ENCODE data around the gene DNAJC1. TPM values are rescaled to one million over a fixed set of nuclear protein-coding genes. Genes with fewer than 3 reads are reported as not detected.
"Not testable (repeated sequence)": the region's sequence is repeated elsewhere in the genome, so short reads cannot be mapped to it uniquely, and the experiment has no call there.

The DNAJC1 gene
- 10 to 100 TPM; 22.3 to 23.0 TPM for total RNA-seq

GRCh38 chr10:22003177-22003963 lies at the start of gene DNAJC1:
DNAJC1 (minus strand) TSS chr10:22003730; CDS start chr10:22003434, 296 bp downstream.
- H3K9me3 Mint-ChIP-seq, result peaks cover 2% of the 10 kb centered on the region
- ATAC-seq (ENCODE audit: low read depth), result peak; percentile 94
- H3K36me3 Mint-ChIP-seq, result peaks cover 5% of the 10 kb centered on the region
- peaks cover 12% of the 10 kb centered on the region for H3K27me3 Mint-ChIP-seq
- peak within 1 kb of the TSS; percentile 97 for H3K27ac Mint-ChIP-seq
- H3K4me1 Mint-ChIP-seq, result peaks cover 27% of the 10 kb centered on the region
- H3K4me3 Mint-ChIP-seq, result peak within 1 kb of the TSS; percentile 98
- peak; percentile 99 for DNase-seq
- POLR2A ChIA-PET, result interaction anchor here (0.5 to 2.6 kb wide), 15 partner anchors 10 to 1323 kb away, joined by 3 to 14 read pairs (median 4); partner anchors contain the start of gene COMMD3

DNA sequence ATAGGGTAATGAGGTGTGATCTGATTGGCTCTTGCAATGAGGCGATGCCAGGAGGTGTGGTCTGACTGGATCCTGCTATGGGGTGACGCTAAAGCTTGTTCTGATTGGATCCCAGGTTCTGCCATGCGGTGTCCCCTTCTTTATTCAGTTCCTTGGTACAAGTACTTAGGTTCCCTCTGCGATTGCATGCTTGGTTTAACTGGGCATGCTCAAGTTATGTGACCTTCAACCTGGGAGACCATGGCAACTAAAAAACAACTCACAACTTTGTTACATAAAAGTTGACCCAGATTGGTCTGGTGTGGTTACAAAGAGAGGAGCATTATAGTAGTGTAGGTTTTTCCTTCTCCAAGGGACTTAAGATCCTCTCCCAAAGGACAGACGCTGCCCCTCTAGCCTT lies 49.5 kb upstream of the DNAJC1 start:
- no peak for DNase-seq
- H3K27ac Mint-ChIP-seq, result no peak overlapping the region

DNA sequence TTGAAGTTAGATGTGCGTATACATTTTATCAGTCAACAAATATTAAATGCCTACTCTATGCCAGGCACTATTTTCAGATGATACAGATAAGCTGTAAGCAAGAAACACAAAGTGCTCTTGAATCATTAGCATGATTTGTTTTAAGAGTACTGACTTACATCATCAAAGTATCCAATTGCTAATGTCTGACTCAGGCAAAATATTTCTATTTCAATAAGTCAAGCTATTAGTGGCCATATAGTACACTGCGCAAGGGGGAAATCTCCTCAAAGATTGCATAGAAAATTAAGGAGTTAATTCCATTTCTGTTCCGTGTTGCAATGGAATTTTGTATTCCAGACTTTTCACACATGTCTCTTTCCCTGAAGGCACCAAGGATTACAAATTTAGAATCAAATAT lies 46.1 kb upstream of the DNAJC1 start:
- H3K36me3 Mint-ChIP-seq, result no peaks in the 10 kb centered on the region
- DNase-seq (no peak), ATAC-seq (ENCODE audit: low read depth) (no peak)
- POLR2A ChIA-PET, result no interaction called here
- no peaks in the 10 kb centered on the region for H3K9me3 Mint-ChIP-seq
- no peaks in the 10 kb centered on the region for H3K27me3 Mint-ChIP-seq
- no peaks in the 10 kb centered on the region for H3K4me1 Mint-ChIP-seq
- no peak overlapping the region for H3K4me3 Mint-ChIP-seq
- no peak overlapping the region for H3K27ac Mint-ChIP-seq

More for the DNA sequence above, 49.5 kb upstream of the DNAJC1 start:
- Mint-ChIP-seq H3K36me3 (no peaks in the 10 kb centered on the region), H3K27me3 (no peaks in the 10 kb centered on the region), H3K9me3 (peaks cover 5% of the 10 kb centered on the region), H3K4me3 (no peak overlapping the region), H3K4me1 (no peaks in the 10 kb centered on the region)
- ATAC-seq (ENCODE audit: low read depth), result no peak
- POLR2A ChIA-PET, result no interaction called here

DNA sequence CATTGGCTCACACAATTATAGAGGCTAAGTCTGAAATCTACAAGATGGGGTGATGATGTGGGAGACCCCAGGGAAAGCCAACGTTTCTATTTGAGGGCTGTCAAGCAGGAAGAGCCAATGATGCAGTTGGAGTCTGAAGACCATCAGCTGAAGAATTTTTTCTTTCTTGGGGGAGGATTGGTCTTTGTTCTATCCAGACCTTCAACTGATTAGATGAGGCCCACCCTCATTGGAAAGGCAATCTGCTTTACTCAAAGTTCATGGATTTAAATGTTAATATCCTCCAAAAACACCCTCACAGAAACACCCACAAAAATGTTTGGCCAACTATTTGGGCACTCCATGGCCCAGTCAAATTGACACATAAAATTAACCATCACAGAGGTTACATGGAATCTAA lies 44.3 kb upstream of the DNAJC1 start:
- no peak overlapping the region for H3K27ac Mint-ChIP-seq
- DNase-seq (no peak), ATAC-seq (ENCODE audit: low read depth) (no peak)
- H3K9me3 Mint-ChIP-seq, result no peaks in the 10 kb centered on the region
- H3K4me3 Mint-ChIP-seq, result no peak overlapping the region
- no peaks in the 10 kb centered on the region for H3K36me3 Mint-ChIP-seq
- POLR2A ChIA-PET, result no interaction called here
- peaks cover 4% of the 10 kb centered on the region for H3K27me3 Mint-ChIP-seq
- H3K4me1 Mint-ChIP-seq, result no peaks in the 10 kb centered on the region

DNA sequence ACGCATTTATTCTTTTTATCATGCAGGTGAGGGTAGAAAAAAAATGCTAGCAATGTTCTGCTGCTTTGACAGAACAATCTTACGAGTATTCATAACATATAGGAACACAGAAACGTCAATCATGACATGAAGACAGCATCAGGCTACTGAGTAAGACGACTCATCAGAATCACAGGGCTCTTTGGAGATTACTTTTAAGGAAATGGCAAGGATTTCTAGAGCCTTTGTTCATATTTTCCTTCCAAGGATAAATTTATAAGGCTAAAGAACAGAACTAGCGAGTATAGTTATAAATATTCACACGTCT lies 39.8 kb upstream of the DNAJC1 start:
- no peak overlapping the region for H3K27ac Mint-ChIP-seq
- H3K4me3 Mint-ChIP-seq, result no peak overlapping the region
- POLR2A ChIA-PET, result no interaction called here
- no peaks in the 10 kb centered on the region for H3K36me3 Mint-ChIP-seq
- ATAC-seq (ENCODE audit: low read depth) (no peak), DNase-seq (no peak)
- H3K4me1 Mint-ChIP-seq, result peaks cover 4% of the 10 kb centered on the region
- H3K9me3 Mint-ChIP-seq, result no peaks in the 10 kb centered on the region
- H3K27me3 Mint-ChIP-seq, result peaks cover 9% of the 10 kb centered on the region

- ATAC-seq (ENCODE audit: low read depth) (no peak), DNase-seq (no peak)
- POLR2A ChIA-PET, result no interaction called here
- H3K36me3 Mint-ChIP-seq, result no peaks in the 10 kb centered on the region
- H3K9me3 Mint-ChIP-seq, result no peaks in the 10 kb centered on the region
- H3K4me1 Mint-ChIP-seq, result peaks cover 4% of the 10 kb centered on the region
- H3K27ac Mint-ChIP-seq, result no peak overlapping the region
- no peak overlapping the region for H3K4me3 Mint-ChIP-seq
- H3K27me3 Mint-ChIP-seq, result peaks cover 9% of the 10 kb centered on the region
These were observed 39.2 kb upstream of the DNAJC1 start for GRCh38 chr10:22042557-22043326.

GRCh38 chr10:22034333-22034732 lies 30.8 kb upstream of the DNAJC1 start:
- H3K4me1 Mint-ChIP-seq, result no peaks in the 10 kb centered on the region
- peaks cover 7% of the 10 kb centered on the region for H3K9me3 Mint-ChIP-seq
- ATAC-seq (ENCODE audit: low read depth) (no peak), DNase-seq (no peak)
- H3K27ac Mint-ChIP-seq, result no peak overlapping the region
- POLR2A ChIA-PET, result no interaction called here
- no peaks in the 10 kb centered on the region for H3K36me3 Mint-ChIP-seq
- peaks cover 12% of the 10 kb centered on the region for H3K27me3 Mint-ChIP-seq
- no peak overlapping the region for H3K4me3 Mint-ChIP-seq

GRCh38 chr10:22032268-22032667 lies 28.7 kb upstream of the DNAJC1 start:
- H3K36me3 Mint-ChIP-seq; ATAC-seq (ENCODE audit: low read depth); DNase-seq; H3K9me3 Mint-ChIP-seq; POLR2A ChIA-PET; H3K4me1 Mint-ChIP-seq; H3K27ac Mint-ChIP-seq; H3K4me3 Mint-ChIP-seq: not testable (repeated sequence)
- H3K27me3 Mint-ChIP-seq, result peaks cover 10% of the 10 kb centered on the region

DNA sequence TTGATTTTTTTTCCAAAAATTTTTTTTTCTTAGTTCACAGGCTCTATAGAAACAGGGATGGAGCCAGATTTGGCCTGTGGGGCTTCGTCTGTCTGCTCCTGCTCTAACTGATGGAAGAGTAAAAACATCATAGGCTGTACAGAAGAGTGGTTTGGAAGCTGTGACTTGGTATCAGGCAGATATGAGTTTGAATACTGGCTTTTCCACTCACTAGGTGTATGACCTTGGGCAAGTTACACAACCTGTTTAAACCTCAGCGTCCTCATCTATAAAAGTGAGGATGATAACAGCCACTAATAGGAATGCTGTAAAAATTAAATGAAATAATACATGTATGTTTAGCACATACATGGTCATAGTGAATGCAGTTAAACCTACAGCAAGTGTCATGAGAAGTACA lies 26.9 kb upstream of the DNAJC1 start:
- Mint-ChIP-seq H3K27ac (no peak overlapping the region), H3K36me3 (no peaks in the 10 kb centered on the region), H3K4me1 (no peaks in the 10 kb centered on the region), H3K27me3 (peaks cover 8% of the 10 kb centered on the region), H3K4me3 (no peak overlapping the region), H3K9me3 (peaks cover 4% of the 10 kb centered on the region)
- ATAC-seq (ENCODE audit: low read depth) (no peak), DNase-seq (no peak)
- POLR2A ChIA-PET, result no interaction called here

DNA sequence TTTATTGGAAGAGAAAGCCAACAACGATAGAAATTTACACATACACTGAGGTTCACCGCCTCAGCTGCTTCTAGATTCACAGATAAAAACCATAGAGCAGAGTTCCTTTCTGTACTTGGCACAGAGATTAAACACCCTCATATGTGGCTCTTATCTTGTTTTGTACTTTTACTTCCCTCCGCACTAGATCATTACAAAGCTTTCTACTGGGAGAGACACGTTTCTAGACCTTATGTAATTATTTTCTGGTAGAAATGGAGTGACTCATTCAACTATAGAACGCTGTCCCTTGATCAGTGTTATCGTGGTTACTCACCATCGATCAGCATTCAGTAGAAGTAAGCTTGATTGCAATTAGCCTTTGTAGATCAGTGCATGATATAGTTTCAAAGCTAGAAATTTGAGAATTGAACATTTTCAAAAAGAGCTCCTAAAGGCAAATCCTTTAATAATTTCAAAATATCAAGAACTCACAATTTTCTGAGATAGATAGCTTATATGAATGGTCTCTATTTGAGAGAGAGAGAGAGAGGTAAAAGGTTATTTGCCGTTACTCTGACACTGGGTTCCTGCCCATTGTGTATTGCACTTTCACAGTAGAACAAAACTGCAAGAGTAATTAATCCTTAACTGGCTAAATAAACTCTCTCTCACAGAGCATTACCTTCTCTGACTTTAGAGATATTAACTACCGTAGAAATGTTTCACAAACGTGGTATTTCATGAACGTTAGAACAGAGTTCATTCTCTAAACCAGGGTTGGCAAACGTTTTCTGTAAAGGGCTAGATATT lies 26.1 kb upstream of the DNAJC1 start:
- Mint-ChIP-seq H3K4me3 (no peak overlapping the region), H3K36me3 (no peaks in the 10 kb centered on the region), H3K9me3 (peaks cover 2% of the 10 kb centered on the region), H3K27ac (no peak overlapping the region), H3K4me1 (no peaks in the 10 kb centered on the region), H3K27me3 (peaks cover 8% of the 10 kb centered on the region)
- ATAC-seq (ENCODE audit: low read depth) (no peak), DNase-seq (no peak)
- POLR2A ChIA-PET, result no interaction called here

DNA sequence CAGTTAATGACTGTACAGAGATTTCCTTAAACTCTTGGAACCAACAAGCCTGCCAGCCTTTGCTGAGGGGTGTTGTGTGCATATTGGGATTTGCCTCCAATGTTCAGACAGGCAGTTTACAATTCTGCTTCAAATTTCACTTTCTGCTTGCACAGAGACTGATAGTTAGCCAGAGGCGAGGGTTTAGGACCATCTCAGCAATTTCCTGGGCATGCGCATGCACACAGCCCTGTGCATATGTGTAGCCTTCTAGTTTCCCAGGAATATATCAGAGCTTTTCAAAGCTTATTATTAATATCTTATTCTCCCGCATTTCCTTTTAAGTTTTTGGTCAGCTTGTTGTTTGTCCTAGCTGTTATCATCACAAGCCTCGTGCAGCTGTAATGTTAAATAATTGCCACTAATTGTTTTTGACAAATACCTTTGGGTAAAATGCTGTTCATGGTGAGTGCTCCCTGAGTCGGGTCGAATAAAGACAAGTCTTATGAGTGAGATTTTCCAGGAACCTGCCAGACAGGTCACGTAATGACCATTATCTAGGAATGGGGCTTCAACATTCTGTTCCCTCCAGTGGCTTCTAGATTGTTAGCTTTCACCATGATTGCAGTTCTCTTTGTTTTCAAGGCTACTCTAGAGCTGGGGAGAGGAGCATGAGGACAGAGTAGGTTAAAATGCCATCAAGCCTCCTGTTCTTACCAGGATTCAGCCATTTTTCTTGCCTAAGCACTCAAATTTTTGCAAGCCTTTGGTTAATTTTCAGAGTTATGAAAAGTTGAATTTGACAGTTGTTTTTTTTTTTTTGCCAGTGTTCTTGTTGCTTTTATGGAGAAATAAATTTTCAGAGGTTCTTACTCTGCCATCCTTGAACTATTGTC lies 24.1 kb upstream of the DNAJC1 start:
- Mint-ChIP-seq H3K9me3 (peaks cover 4% of the 10 kb centered on the region), H3K27ac (no peak overlapping the region), H3K4me3 (no peak overlapping the region), H3K27me3 (peaks cover 8% of the 10 kb centered on the region), H3K36me3 (no peaks in the 10 kb centered on the region), H3K4me1 (peaks cover 6% of the 10 kb centered on the region)
- ATAC-seq (ENCODE audit: low read depth) (no peak), DNase-seq (no peak)
- POLR2A ChIA-PET, result no interaction called here

DNA sequence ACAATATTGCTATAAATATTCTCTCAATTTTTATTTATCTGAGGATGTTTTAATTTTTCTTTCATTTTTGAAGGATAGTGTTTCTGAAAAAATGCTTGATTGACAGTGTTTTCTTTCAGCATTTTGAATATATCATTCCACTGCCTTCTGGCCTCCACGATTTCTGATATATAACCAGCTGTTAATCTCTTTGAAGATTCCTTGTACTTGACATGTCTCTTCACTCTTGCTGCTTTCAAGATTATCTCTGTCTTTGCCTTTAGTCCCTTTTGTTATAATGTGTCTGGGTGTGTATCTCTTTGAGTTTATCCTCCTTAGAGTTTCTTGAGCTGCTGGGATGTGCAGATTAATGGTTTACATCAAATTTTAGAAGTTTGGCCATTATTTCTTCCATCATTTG lies 22.8 kb upstream of the DNAJC1 start:
- Mint-ChIP-seq H3K4me3 (no peak overlapping the region), H3K4me1 (peaks cover 9% of the 10 kb centered on the region), H3K27ac (no peak overlapping the region), H3K9me3 (peaks cover 3% of the 10 kb centered on the region), H3K36me3 (no peaks in the 10 kb centered on the region), H3K27me3 (peaks cover 8% of the 10 kb centered on the region)
- POLR2A ChIA-PET, result no interaction called here
- DNase-seq (no peak), ATAC-seq (ENCODE audit: low read depth) (no peak)

- no peak overlapping the region for H3K27ac Mint-ChIP-seq
- ATAC-seq (ENCODE audit: low read depth), result no peak
These were observed 20.0 kb upstream of the DNAJC1 start for GRCh38 chr10:22023508-22023907.

More at GRCh38 chr10:22023508-22023907, 20.0 kb upstream of the DNAJC1 start:
- Mint-ChIP-seq H3K4me3 (no peak overlapping the region), H3K4me1 (peaks cover 9% of the 10 kb centered on the region), H3K9me3 (peaks cover 5% of the 10 kb centered on the region), H3K36me3 (no peaks in the 10 kb centered on the region), H3K27me3 (peaks cover 4% of the 10 kb centered on the region)
- no peak for DNase-seq
- POLR2A ChIA-PET, result interaction anchor here (1.0 kb wide), 1 partner anchor 21 kb away, joined by 4 read pairs; no protein-coding TSS in a partner anchor
